Endothelial cell of umbilical vein (primary cell): ENCODE measurements around the gene URAD. TPM values are rescaled to one million over a fixed set of nuclear protein-coding genes. Genes with fewer than 3 reads are reported as not detected.
A peak's percentile ranks its signal among the peaks of the same experiment; 100 is the strongest.

Experiments used
- BruUV-seq: library from RNA; stranded (reverse); fragments of 400-500 nt; replicated peaks from 2 replicates; lab custom pipeline; 2021; lab: Mats Ljungman, UMichigan
- CTCF ChIA-PET: fragments of 300-600, 350-600 bp; sonication (Branson Sonifier 250); formaldehyde crosslinking; loops from one replicate; lab custom pipeline; 2021; ENCODE audit warnings: antibody characterized with exemption, inconsistent platforms; lab: Charles Lee
- POLR2A ChIA-PET: fragments of 300-600, 350-600 bp; sonication (Branson Sonifier 250); formaldehyde crosslinking; loops from one replicate; lab custom pipeline; 2021; ENCODE audit warnings: antibody characterized with exemption, inconsistent platforms; lab: Charles Lee
- DNase-seq: peaks from one replicate; pipeline ENCODE4 v3.0.0-alpha.2; 2011; ENCODE audit warnings: low read depth, low spot score
- FAIRE-seq: peaks from 2 replicates; lab custom pipeline; 2011; peaks lifted over from hg19 to GRCh38; lab: Jason Lieb, UNC
- H2AFZ ChIP-seq: 2 replicates; pipeline ENCODE4 v1.6.0; 2012; ENCODE audit warnings: low read depth, low read length, control low read depth, inconsistent platforms
- H3K27ac ChIP-seq: 2 replicates; pipeline ENCODE4 v1.5.1; 2011; ENCODE audit warnings: low read depth, mild to moderate bottlenecking, control low read depth, low read length, moderate library complexity; ENCODE audit not compliant: insufficient read depth
- H3K27me3 ChIP-seq, 2 experiments: 2 replicates each; pipeline versions ENCODE4 v1.6.0 to v1.6.1; 2011; ENCODE audit warnings: low read length in 2 of 2, mixed read lengths in 1 of 2; ENCODE audit not compliant: control insufficient read depth in 2 of 2, insufficient read depth in 2 of 2
- H3K36me3 ChIP-seq, 2 experiments: 2 replicates in 1 of 2; 3 replicates in 1 of 2; pipeline ENCODE4 v1.5.1; 2011; ENCODE audit warnings: low read length in 2 of 2, mild to moderate bottlenecking in 1 of 2, moderate library complexity in 1 of 2; ENCODE audit not compliant: control insufficient read depth in 2 of 2, insufficient read depth in 2 of 2; ENCODE audit errors: extremely low read depth in 1 of 2
- H3K4me1 ChIP-seq: 3 replicates; pipeline ENCODE4 v1.5.1; 2011; ENCODE audit warnings: mild to moderate bottlenecking, low read length; ENCODE audit not compliant: control insufficient read depth, insufficient read depth; ENCODE audit errors: extremely low read depth
- H3K4me2 ChIP-seq: 2 replicates; pipeline ENCODE4 v1.6.1; 2011; ENCODE audit warnings: low read length, control low read depth, mixed read lengths; ENCODE audit not compliant: insufficient read depth
- H3K4me3 ChIP-seq, 3 experiments: fragments of 200-600 bp in 1 of 3; sonication (generic), shearing (Covaris generic) in 1 of 3; replicated peaks in 1 of 3; 2 replicates each; pipeline ENCODE4 v1.5.1; 2011 to 2016; ENCODE audit warnings: control low read depth in 3 of 3, low read length in 3 of 3, mild to moderate bottlenecking in 2 of 3, inconsistent platforms in 1 of 3, low read depth in 1 of 3, moderate library complexity in 1 of 3; ENCODE audit not compliant: insufficient read depth in 1 of 3
- H3K79me2 ChIP-seq: 2 replicates; pipeline ENCODE4 v1.6.0; 2012; ENCODE audit warnings: low read length, inconsistent platforms; ENCODE audit not compliant: control insufficient read depth, insufficient read depth
- H3K9ac ChIP-seq: replicated peaks from 2 replicates; pipeline ENCODE3; 2011; ENCODE audit warnings: low read length, control low read depth; ENCODE audit not compliant: insufficient read depth; ENCODE audit errors: extremely low read depth
- H3K9me1 ChIP-seq: replicated peaks from 3 replicates; pipeline ENCODE4 v1.6.0; 2011; ENCODE audit warnings: mild to moderate bottlenecking, low read length; ENCODE audit not compliant: control insufficient read depth, insufficient read depth; ENCODE audit errors: extremely low read depth
- H3K9me3 ChIP-seq: replicated peaks from 2 replicates; pipeline ENCODE4 v1.5.1; 2012; ENCODE audit warnings: low read length, inconsistent platforms; ENCODE audit not compliant: control insufficient read depth, insufficient read depth
- H4K20me1 ChIP-seq: replicated peaks from 2 replicates; pipeline ENCODE3; 2011; ENCODE audit warnings: mild to moderate bottlenecking, low read length; ENCODE audit not compliant: control insufficient read depth, insufficient read depth; ENCODE audit errors: extremely low read depth
- EZH2 ChIP-seq: IDR thresholded peaks from 2 replicates; pipeline ENCODE4 v1.6.1; 2012; ENCODE audit warnings: borderline replicate concordance, low read depth, mild to moderate bottlenecking, moderate library complexity, low read length, inconsistent platforms; ENCODE audit not compliant: severe bottlenecking
- FOS ChIP-seq: IDR thresholded peaks from 2 replicates; pipeline ENCODE4 v1.6.1; 2011; ENCODE audit warnings: mild to moderate bottlenecking, low read length, moderate library complexity, borderline replicate concordance; ENCODE audit not compliant: insufficient read depth
- MYC ChIP-seq: IDR thresholded peaks from one replicate; pipeline ENCODE4 v1.6.1; 2011; ENCODE audit warnings: mild to moderate bottlenecking, low read depth, low read length
- POLR2A ChIP-seq: IDR thresholded peaks from 2 replicates; pipeline ENCODE4 v1.6.1; 2012; ENCODE audit warnings: low read depth, mild to moderate bottlenecking, control low read depth, low read length
- POLR2AphosphoS5 ChIP-seq: IDR thresholded peaks from 2 replicates; pipeline ENCODE4 v1.6.1; 2012; ENCODE audit warnings: low read depth, mild to moderate bottlenecking, control low read depth, low read length, moderate library complexity; ENCODE audit not compliant: insufficient read depth
- dilution Hi-C: fragments of 300-500 bp; cut with MboI; formaldehyde crosslinking; loops from one replicate; pipeline ENCODE4 v1.15.0; 2019; ENCODE audit warnings: low sequenced_read_pairs; ENCODE audit not compliant: extremely low pct_ligation_motif_present
- intact Hi-C: fragments of 100-400 bp; cut with micrococcal nuclease; formaldehyde crosslinking; loops from one replicate; pipeline ENCODE4 v1.10.0; 2022
- polyA plus RNA-seq, 4 experiments: library from polyadenylated mRNA; depleted of rRNA in 3 of 4; stranded (reverse) in 3 of 4; unstranded in 1 of 4; fragments of >200 nt; gene quantifications; 2 replicates each; pipeline versions ENCODE4 v1.2.1 to v1.2.3, GENCODE V29; 2011 to 2012; ENCODE audit warnings: missing spikeins in 1 of 4
- total RNA-seq: library from RNA; stranded (reverse); gene quantifications from 2 replicates; pipeline ENCODE4 v1.2.3, GENCODE V29; 2021
- TF ChIP-seq, protein P1 (sequence below): IDR thresholded peaks from 2 replicates; pipeline ENCODE4 v1.6.1; 2011; ENCODE audit not compliant: insufficient read depth, insufficient read length

Gene URAD
- total and polyA plus RNA-seq, 2 donors (not counting 3 experiments of a cell fraction or from before 2014, with no cell fraction given), result not detected

DNA sequence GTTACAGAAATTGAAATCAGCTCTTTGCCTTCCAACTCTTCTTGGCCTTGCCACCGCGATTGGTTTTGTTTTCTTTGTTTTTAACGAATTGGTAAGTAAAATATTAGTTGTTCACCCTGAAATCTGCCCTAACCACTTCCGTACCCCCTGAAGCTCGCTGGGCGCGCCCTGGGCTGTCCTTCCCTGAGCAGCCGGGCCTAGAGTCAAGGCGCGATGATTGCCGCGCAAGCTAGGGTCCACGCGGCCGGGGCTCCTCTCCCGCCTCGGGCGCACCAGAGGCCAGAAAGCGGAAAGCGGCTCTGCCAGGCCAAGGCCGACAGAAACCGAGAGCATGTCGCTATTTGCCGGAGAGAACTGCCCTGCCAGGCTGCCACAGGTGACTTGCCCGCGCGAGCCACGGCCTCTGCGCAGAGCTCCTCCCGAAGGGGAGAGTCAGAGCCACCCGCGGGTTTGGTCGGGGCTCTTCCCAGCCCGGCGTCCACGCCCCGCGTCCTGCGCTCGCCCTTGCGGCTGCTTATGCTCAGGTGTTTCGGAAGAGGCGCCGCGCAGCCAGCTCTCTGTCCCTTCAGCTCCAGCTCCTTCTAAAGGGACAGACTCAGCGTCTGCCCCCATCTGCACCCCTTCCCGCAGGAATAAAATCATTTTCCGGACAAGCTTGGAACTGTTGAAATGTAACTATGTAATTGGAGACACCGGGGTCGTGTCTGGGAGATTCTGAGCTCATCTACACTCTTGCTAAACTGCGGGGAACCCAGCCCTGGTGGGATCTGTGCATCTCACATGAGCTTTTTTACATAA lies 12.7 kb downstream of the URAD start:
- H2AFZ ChIP-seq, result no peak overlapping the region
- H3K4me3 ChIP-seq, result no peak overlapping the region
- no peak overlapping the region for H3K9ac ChIP-seq
- H4K20me1 ChIP-seq, result no peaks in the 10 kb centered on the region
- H3K27me3 ChIP-seq, result peaks cover 85 to 98% of the 10 kb centered on the region in 2 experiments
- CTCF ChIA-PET, result interaction anchor here (0.7 to 1.8 kb wide), 7 partner anchors 8 to 614 kb away, joined by 3 to 10 read pairs (median 5); partner anchors contain the start of gene PDX1
- dilution Hi-C loops (no loop called here), intact Hi-C loops (no loop called here)
- no TSS peak for BruUV-seq
- TF ChIP-seq EZH2, result peak; percentile 97
- TF ChIP-seq, protein P1, sequence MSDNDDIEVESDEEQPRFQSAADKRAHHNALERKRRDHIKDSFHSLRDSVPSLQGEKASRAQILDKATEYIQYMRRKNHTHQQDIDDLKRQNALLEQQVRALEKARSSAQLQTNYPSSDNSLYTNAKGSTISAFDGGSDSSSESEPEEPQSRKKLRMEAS, result no peak
- TF ChIP-seq MYC, result no peak
- TF ChIP-seq POLR2AphosphoS5, result no peak
- TF ChIP-seq FOS, result no peak
- TF ChIP-seq POLR2A, result no peak
- H3K79me2 ChIP-seq, result no peaks in the 10 kb centered on the region
- H3K36me3 ChIP-seq, result no peaks in the 10 kb centered on the region
- FAIRE-seq, result no peak
- no peaks in the 10 kb centered on the region for H3K9me3 ChIP-seq
- no peak overlapping the region for H3K4me2 ChIP-seq
- POLR2A ChIA-PET, result no interaction called here
- no peak for DNase-seq
- H3K9me1 ChIP-seq, result no peaks in the 10 kb centered on the region
- no peak overlapping the region for H3K27ac ChIP-seq
- no peaks in the 10 kb centered on the region for H3K4me1 ChIP-seq
